H1 (cell line): ENCODE data around the gene TSR3. TPM values are rescaled to one million over a fixed set of nuclear protein-coding genes. Genes with fewer than 3 reads are reported as not detected.

Experiments used
- CEBPB ChIP-seq: IDR thresholded peaks from 2 replicates; pipeline ENCODE4 v1.6.1; 2012; ENCODE audit warnings: low read depth, low read length
- KDM4A ChIP-seq: IDR thresholded peaks from one replicate; pipeline ENCODE4 v1.7.1; 2012; ENCODE audit warnings: low read depth, mild to moderate bottlenecking, moderate library complexity, low read length, inconsistent platforms; ENCODE audit not compliant: severe bottlenecking
- POLR2A ChIP-seq, 2 experiments: IDR thresholded peaks; 1 replicate in 1 of 2; 2 replicates in 1 of 2; pipeline ENCODE4 v1.6.1; 2011; ENCODE audit warnings: low read depth in 2 of 2, low read length in 2 of 2, mild to moderate bottlenecking in 2 of 2; ENCODE audit errors: control extremely low read depth in 1 of 2
- RXRA ChIP-seq: IDR thresholded peaks from 2 replicates; pipeline ENCODE4 v1.6.1; 2011; ENCODE audit warnings: low read depth, mild to moderate bottlenecking, low read length, moderate library complexity; ENCODE audit not compliant: insufficient read depth
- polyA plus RNA-seq, 7 experiments: library from polyadenylated mRNA; depleted of rRNA in 3 of 7; stranded (reverse) in 5 of 7; unstranded in 2 of 7; fragments of >200 nt in 5 of 7; fragments of 200-250 nt in 2 of 7; gene quantifications; 1 replicate in 5 of 7; 2 replicates in 1 of 7; 4 replicates in 1 of 7; pipeline versions ENCODE4 v1.2.1 to v1.2.3, GENCODE V29; 2011 to 2013; ENCODE audit warnings: missing spikeins in 2 of 7, mixed read lengths in 2 of 7
- total RNA-seq: library from RNA; stranded (reverse); fragmentation: NEBNext Ultra II Directional; extraction: Animal tissue kit (Norgen Biotek cat#: 25700); gene quantifications from 2 replicates; pipeline ENCODE4 v1.2.1, GENCODE V29; 2021
- TF ChIP-seq, protein P1 (sequence below): IDR thresholded peaks from 2 replicates; pipeline ENCODE4 v1.6.1; 2012; ENCODE audit warnings: low read length, inconsistent platforms
- TF ChIP-seq, protein P2 (sequence below): IDR thresholded peaks from 2 replicates; pipeline ENCODE4 v1.6.1; 2012; ENCODE audit warnings: inconsistent platforms

The TSR3 gene
- total and polyA plus RNA-seq, 2 of the 8 experiments (the other 6 are each of a cell fraction or from before 2014, with no cell fraction given): 43.1 to 52.3 TPM

DNA sequence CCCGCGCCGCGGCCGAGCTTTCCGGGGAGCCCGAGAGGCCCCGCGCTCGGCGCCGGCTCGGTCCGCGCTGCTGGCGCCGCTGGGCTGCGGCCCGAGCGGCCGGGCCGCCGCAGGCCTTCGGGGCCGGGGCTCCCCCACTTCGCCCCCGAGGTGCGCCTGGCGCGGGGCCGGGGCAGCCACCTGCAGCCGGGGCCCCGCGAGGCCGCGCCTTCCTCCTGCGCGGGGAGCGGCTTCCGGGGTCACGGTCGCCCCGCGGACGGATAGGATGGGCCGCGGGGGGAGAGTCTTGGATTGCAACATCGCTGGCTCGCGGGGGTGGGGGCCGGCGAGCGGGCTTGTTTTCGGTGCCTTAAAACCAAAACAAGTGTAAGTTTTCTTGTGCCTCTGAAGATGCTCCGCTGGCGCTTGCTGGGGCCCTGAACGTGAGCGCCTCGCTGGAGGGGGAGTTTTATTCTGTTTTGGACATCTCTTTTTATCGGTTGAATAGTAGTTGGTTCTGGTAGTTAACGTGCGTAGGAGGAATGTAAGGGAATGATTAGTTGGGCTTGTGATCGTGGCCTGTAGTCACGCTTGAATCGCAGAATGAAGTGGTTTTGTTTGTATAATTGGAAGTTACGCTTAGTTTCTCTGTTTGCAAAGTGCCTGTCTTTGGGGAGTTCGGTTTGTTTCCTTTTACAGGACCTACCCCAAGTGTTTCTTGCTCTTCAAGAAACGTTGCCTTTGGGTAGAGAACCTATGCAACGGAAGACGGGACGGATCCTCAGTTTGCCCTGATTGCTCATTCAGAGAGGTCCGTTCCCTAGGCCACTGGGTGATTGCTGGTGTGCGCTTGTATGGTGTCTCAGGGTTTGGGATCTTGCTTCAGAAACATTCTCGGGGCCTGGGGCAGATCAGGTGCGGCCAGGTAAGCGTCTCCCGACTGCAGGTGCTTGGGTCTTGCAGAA is 41.5 kb downstream of the TSR3 start (continued):
- TF ChIP-seq, protein P1, sequence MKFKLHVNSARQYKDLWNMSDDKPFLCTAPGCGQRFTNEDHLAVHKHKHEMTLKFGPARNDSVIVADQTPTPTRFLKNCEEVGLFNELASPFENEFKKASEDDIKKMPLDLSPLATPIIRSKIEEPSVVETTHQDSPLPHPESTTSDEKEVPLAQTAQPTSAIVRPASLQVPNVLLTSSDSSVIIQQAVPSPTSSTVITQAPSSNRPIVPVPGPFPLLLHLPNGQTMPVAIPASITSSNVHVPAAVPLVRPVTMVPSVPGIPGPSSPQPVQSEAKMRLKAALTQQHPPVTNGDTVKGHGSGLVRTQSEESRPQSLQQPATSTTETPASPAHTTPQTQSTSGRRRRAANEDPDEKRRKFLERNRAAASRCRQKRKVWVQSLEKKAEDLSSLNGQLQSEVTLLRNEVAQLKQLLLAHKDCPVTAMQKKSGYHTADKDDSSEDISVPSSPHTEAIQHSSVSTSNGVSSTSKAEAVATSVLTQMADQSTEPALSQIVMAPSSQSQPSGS: no peak
- TF ChIP-seq KDM4A (no peak), POLR2A (IDR thresholded peaks at IDR 0.05; ENCODE audit: control extremely low read depth in 1 of 2, low read depth in 2 of 2, low read length in 2 of 2) (peak in 1 of 2 experiments; percentile 6; a peak in 1 of 3 replicates), RXRA (no peak), CEBPB (peak; percentile 82)
- TF ChIP-seq, protein P2, sequence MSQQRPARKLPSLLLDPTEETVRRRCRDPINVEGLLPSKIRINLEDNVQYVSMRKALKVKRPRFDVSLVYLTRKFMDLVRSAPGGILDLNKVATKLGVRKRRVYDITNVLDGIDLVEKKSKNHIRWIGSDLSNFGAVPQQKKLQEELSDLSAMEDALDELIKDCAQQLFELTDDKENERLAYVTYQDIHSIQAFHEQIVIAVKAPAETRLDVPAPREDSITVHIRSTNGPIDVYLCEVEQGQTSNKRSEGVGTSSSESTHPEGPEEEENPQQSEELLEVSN: no peak
